ENCODE data around the gene SCN8A. TPM values are rescaled to one million over a fixed set of nuclear protein-coding genes. Genes with fewer than 3 reads are reported as not detected.

The SCN8A gene
- total RNA-seq, 1 donor from 2014 or later: 0.13 TPM

- intact Hi-C loops (cut with DNase I): no loop called here
- no peak for ATAC-seq (ENCODE audit: poor library complexity)
- no peak for DNase-seq
Measured at GRCh38 chr12:51836041-51836826, 245.2 kb downstream of the SCN8A start.

- ATAC-seq (ENCODE audit: poor library complexity) (no peak), DNase-seq (no peak)
- intact Hi-C loops (cut with DNase I): no loop called here
Measured at GRCh38 chr12:51836827-51837173, 245.8 kb downstream of the SCN8A start.

- ATAC-seq (ENCODE audit: poor library complexity) (no peak), DNase-seq (no peak)
- intact Hi-C loops (cut with DNase I): no loop called here
Measured at GRCh38 chr12:51837286-51837685, 246.3 kb downstream of the SCN8A start.

GRCh38 chr12:51838036-51838435 lies 247.0 kb downstream of the SCN8A start:
- ATAC-seq (ENCODE audit: poor library complexity) (no peak), DNase-seq (no peak)
- intact Hi-C loops (cut with DNase I): no loop called here

GRCh38 chr12:51838762-51839161 lies 247.7 kb downstream of the SCN8A start:
- DNase-seq (no peak), ATAC-seq (ENCODE audit: poor library complexity) (peak; percentile 60)
- intact Hi-C loops (cut with DNase I): no loop called here

GRCh38 chr12:51839310-51839947 lies 248.4 kb downstream of the SCN8A start:
- intact Hi-C loops (cut with DNase I): no loop called here
- ATAC-seq (ENCODE audit: poor library complexity) (peak; percentile 65), DNase-seq (no peak)

DNA sequence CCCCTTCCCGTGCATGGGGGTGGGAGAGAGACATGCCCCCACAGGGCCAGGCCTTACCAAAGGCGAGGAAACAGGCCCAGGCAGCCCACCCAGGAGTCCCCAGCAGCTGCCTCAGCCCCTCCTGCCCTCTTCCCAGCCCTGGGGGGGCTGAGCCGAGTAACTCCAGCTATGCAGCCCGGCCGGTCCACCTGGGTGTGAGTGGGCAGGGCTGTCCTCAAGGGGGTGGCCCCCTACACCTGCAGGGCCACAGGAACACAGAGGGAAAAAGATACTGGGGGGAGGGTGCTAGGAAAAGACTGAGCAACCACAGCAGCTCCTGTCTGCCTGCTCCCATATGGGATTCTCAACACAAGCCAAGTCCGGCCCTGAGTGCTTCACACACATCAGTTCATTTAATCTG lies 249.9 kb downstream of the SCN8A start:
- ATAC-seq (ENCODE audit: poor library complexity): no peak
- intact Hi-C loops (cut with DNase I): no loop called here
- DNase-seq: no peak

GRCh38 chr12:51841727-51842126 lies 250.7 kb downstream of the SCN8A start:
- intact Hi-C loops (cut with DNase I): no loop called here
- DNase-seq (no peak), ATAC-seq (ENCODE audit: poor library complexity) (no peak)

DNA sequence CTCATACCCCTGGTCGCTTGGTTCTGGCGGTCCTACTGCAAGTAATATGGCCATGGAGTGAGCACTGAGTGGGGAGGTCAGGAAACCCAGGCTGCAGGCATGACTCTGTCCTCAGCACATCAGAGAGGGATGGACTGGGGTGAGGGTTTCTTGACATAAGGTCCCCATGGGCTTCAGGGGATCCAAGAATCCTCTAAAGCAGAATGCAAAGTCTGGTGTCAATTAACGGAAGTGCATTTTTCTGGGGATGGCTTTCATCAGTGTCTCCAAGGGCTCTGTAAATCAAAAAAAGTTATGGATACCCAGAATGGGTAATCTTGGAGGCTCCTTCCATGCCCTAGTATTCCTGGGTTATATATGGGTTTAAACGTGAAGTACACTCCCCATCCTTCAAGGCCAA lies 253.8 kb downstream of the SCN8A start:
- intact Hi-C loops (cut with DNase I): no loop called here
- no peak for ATAC-seq (ENCODE audit: poor library complexity)
- DNase-seq: no peak

DNA sequence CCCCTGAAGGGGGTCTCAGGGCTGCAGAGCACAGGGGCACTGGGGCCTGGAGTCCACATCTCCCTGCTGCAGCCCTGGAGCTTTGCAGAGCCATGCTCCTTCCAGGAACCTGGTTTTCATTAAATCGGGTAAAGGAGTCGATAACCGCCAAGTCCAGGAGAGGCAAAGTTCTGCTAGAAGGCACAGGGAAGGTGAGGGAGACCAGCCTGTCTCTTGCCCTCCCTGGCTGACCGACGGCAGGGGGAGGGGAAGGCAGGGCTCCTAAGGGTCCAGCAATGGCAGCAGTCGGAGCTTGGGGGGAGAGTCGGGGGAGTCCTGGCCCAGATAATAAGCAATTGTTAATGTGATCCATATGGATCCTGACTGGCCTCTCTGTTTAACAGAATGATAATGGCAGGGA lies 254.4 kb downstream of the SCN8A start:
- intact Hi-C loops (cut with DNase I): no loop called here
- no peak for DNase-seq

GRCh38 chr12:51846271-51846691 lies 255.2 kb downstream of the SCN8A start:
- DNase-seq (no peak), ATAC-seq (ENCODE audit: poor library complexity) (no peak)
- intact Hi-C loops (cut with DNase I): no loop called here

More for the DNA sequence above, 254.4 kb downstream of the SCN8A start:
- ATAC-seq (ENCODE audit: poor library complexity): no peak

GRCh38 chr12:51846911-51847642 lies 256.0 kb downstream of the SCN8A start:
- ATAC-seq (ENCODE audit: poor library complexity): peak; percentile 62
- intact Hi-C loops (cut with DNase I): no loop called here
- peak; percentile 72 for DNase-seq

GRCh38 chr12:51847643-51848325 lies 256.8 kb downstream of the SCN8A start:
- ATAC-seq (ENCODE audit: poor library complexity) (peak; percentile 41), DNase-seq (peak; percentile 54)
- intact Hi-C loops (cut with DNase I): no loop called here

DNA sequence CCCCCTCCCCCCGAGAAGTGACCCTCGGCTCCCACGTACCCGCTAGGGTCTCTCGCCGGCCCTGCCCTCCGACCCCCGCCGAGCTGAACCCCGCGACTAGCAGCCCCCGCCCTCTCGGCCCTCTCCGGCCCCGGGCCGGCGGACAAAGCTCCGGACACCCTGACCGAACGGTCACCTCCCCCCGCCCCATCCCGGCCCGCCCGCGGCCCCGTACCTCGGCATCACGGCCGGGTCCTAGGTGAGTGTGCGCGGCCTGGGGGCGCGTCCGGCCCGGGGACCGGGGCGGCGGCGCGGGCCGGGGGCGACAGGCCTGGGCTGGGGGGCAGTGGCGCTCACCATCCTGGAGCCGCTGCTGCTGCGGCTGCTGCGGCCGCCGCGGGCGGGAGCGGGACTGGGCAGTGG lies 257.3 kb downstream of the SCN8A start, which contains the start of gene FIGNL2:
Gene FIGNL2, minus strand, starts transcription at position 393 of the 402 bp plus-strand sequence. CDS start 26,305 bp downstream, outside the sequence.
- no peak for DNase-seq
- ATAC-seq (ENCODE audit: poor library complexity): no peak

DNA sequence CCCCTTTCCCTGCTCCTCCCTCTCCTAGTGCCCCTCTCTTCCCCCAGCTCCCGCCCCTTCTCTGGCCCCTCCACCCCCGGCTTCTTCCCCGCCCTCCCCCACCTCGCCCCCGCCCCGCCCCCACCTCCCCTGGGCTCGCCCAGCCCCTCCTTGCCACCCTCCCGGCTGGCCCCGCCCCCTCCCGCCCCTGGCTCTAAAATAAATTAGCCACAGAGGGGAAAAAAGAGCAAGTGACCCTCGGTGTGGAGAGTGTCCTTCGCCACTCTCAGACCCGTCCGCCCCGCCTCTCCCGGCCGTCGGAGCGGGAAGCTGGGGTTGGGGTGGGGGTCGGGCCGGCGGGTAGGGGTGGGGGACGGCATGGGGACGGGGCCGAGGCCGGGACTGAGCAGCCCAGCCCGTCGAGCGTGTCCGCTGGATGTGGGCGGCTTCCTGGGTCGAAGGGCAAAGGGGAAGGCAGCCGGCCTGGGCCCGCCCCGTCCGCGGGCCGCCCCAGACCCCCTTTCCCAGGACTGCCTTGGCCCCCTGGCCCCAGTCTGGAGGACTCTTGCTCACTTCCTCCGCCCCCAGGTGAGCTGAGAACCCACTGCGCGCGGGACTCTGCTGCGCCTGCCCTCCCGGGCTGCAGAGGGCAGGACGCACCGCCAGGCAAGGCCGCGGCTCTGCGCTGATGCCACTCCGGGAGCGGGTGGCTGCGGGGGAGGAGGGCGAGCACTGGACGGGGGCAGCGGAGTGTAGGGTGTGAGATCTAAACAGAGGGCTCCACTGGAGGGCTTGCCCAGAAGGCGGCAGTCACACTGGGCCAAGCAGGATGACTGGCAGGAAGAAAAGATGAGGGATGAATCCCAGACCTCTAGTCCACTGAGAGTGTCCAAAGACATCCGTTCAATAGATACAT lies 258.1 kb downstream of the SCN8A start:
- ATAC-seq (ENCODE audit: poor library complexity) (no peak), DNase-seq (no peak)
- intact Hi-C loops (cut with DNase I): no loop called here

More for the DNA sequence above, 257.3 kb downstream of the SCN8A start, which contains the start of gene FIGNL2:
- intact Hi-C loops (cut with DNase I): no loop called here

GRCh38 chr12:51850081-51850964 lies 259.3 kb downstream of the SCN8A start:
- intact Hi-C loops (cut with DNase I): no loop called here
- ATAC-seq (ENCODE audit: poor library complexity) (no peak), DNase-seq (no peak)

DNA sequence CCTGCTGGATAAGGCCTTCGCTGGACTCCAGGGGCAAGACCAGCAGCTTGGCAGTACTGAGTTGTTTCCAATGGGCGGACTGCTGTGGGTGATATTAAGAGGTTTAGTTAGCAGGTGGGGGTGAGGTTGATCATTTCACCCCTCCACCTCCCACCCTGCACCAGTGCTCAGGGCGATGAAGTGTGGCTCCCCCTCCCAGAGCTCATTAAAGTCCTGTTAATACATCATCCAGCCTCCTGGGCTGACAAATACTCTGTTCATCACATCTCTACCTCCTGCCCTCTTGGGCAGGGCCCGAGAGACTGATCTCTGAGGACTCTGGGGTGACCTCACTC lies 259.9 kb downstream of the SCN8A start:
- intact Hi-C loops (cut with DNase I): no loop called here

More for the DNA sequence above, 259.9 kb downstream of the SCN8A start:
- ATAC-seq (ENCODE audit: poor library complexity): no peak
- DNase-seq: no peak
